ENCODE measurements around the gene FBN2.

GRCh38 chr5:128384068-128384467, 154.0 kb downstream of the FBN2 start:
- no peak for TF ChIP-seq CTCF (IDR thresholded peaks at IDR 0.05)
- no peak for TF ChIP-seq POLR2A (IDR thresholded peaks at IDR 0.05)
